Kidney (tissue), 14 donors: Measurements from ENCODE around the gene C22orf39. TPM values are rescaled to one million over a fixed set of nuclear protein-coding genes. Genes with fewer than 3 reads are reported as not detected.
"Not testable (repeated sequence)": the region's sequence is repeated elsewhere in the genome, so short reads cannot be mapped to it uniquely, and the experiment has no call there.

Experiments
- DNase-seq, 5 donors: peaks; one replicate each; pipeline ENCODE4 v3.0.0-alpha.2; 2013 to 2020
- FAIRE-seq: peaks from 2 replicates; lab custom pipeline; 2012; peaks lifted over from hg19 to GRCh38; lab: Jason Lieb, UNC
- H3K27ac ChIP-seq, 2 donors: one replicate each; pipeline ENCODE4 v1.7.0; 2013; ENCODE audit warnings: low read depth in 2 of 2, low read length in 2 of 2, inconsistent platforms in 1 of 2
- H3K27me3 ChIP-seq: one replicate; pipeline ENCODE4 v1.7.1; 2013; ENCODE audit warnings: low read length, inconsistent platforms; ENCODE audit not compliant: control insufficient read depth, insufficient read depth
- H3K36me3 ChIP-seq, 3 donors: one replicate each; pipeline versions ENCODE4 v1.7.0 to v1.7.1; 2013; ENCODE audit warnings: low read length in 3 of 3, control low read depth in 1 of 3, inconsistent platforms in 1 of 3; ENCODE audit not compliant: insufficient read depth in 3 of 3, control insufficient read depth in 2 of 3
- H3K4me1 ChIP-seq, 3 donors: one replicate each; pipeline versions ENCODE4 v1.7.0 to v1.7.1; 2013; ENCODE audit warnings: low read length in 3 of 3, inconsistent platforms in 1 of 3, low read depth in 1 of 3; ENCODE audit not compliant: control insufficient read depth in 2 of 3, insufficient read depth in 2 of 3
- H3K4me3 ChIP-seq, 3 donors: one replicate each; pipeline versions ENCODE4 v1.7.0 to v1.8.1; 2013; ENCODE audit warnings: low read length in 3 of 3, control low read depth in 1 of 3, inconsistent platforms in 1 of 3
- H3K9ac ChIP-seq, 3 donors: one replicate each; pipeline versions ENCODE4 v1.7.0 to v1.7.1; 2013; ENCODE audit warnings: low read length in 3 of 3, control low read depth in 1 of 3, inconsistent platforms in 1 of 3
- H3K9me3 ChIP-seq, 3 donors: one replicate each; pipeline versions ENCODE4 v1.7.0 to v1.7.1; 2013; ENCODE audit warnings: low read length in 3 of 3, control low read depth in 1 of 3, inconsistent platforms in 1 of 3; ENCODE audit not compliant: control insufficient read depth in 2 of 3, insufficient read depth in 1 of 3
- CTCF ChIP-seq: IDR thresholded peaks from 3 replicates; pipeline ENCODE4 v1.5.1; 2012; ENCODE audit warnings: mild to moderate bottlenecking, moderate library complexity, borderline replicate concordance; ENCODE audit not compliant: insufficient read depth; ENCODE audit errors: extremely low read depth
- intact Hi-C: fragments of 100-400 bp; cut with DNase I; formaldehyde crosslinking; loops from one replicate; pipeline ENCODE4 v1.11.1; 2022
- polyA plus RNA-seq: library from polyadenylated mRNA; stranded (reverse); fragments of 350-450 nt; fragmentation: Illumina TruSeq; extraction: RNeasy Lipid Tissue Mini Kit (QIAGEN cat#74804); gene quantifications from one replicate; pipeline ENCODE4 v1.2.3, GENCODE V29; 2014; ENCODE audit warnings: low read depth, low replicate concordance; ENCODE audit not compliant: insufficient read depth
- total RNA-seq: library from RNA; stranded (reverse); fragmentation: NEBNext Ultra II Directional; extraction: Animal tissue kit (Norgen Biotek cat#: 25700); gene quantifications from one replicate; pipeline ENCODE4 v1.2.1, GENCODE V29; 2021
- donor health status: control.
- donor health status: control.
- donor health status: control.
- donor health status: control.
- donor health status: control.
- donor health status: DM: yes; HTN: yes; CAD: no.
- donor health status: Normal renal cell carcinoma (clear cell type).

C22orf39 gene
- total and polyA plus RNA-seq, 2 donors from 2014 or later, result 27.1 to 54.4 TPM

DNA sequence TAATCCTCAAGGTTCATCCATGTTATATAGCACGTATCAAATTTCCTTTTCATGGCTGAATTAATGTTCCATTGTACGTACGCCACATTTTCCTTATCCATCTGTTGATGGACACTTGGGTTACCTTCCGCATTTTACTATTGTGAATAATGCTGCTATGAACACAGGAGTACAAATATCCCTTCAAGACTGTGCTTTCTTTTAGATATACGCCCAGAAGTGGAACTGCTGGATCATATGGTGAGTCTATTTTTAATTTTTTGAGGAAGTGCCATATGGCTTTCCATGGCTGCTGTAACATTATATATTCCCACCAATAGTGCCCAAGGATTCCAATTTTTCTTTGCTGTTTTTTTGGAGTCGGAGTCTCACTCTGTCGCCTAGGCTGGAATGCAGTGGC, 9.2 kb downstream of the C22orf39 start:
- H3K9me3 ChIP-seq, result no peaks in the 10 kb centered on the region
- DNase-seq (no peak), FAIRE-seq (no peak)
- intact Hi-C loops, result no loop called here
- H3K4me3 ChIP-seq, result no peak overlapping the region
- TF ChIP-seq CTCF, result no peak
- H3K27ac ChIP-seq, result no peak overlapping the region
- H3K27me3 ChIP-seq, result no peaks in the 10 kb centered on the region
- H3K9ac ChIP-seq, result no peak overlapping the region
- peaks cover 9 to 12% (median 11%) of the 10 kb centered on the region in 3 donors for H3K36me3 ChIP-seq
- H3K4me1 ChIP-seq, result no peaks in the 10 kb centered on the region

- H3K27ac ChIP-seq, intact Hi-C loops, H3K27me3 ChIP-seq, H3K9me3 ChIP-seq, DNase-seq, H3K9ac ChIP-seq, H3K4me1 ChIP-seq, FAIRE-seq, H3K4me3 ChIP-seq: not testable (repeated sequence)
- H3K36me3 ChIP-seq, result peaks cover 9 to 12% (median 11%) of the 10 kb centered on the region in 3 donors
Observed at GRCh38 chr22:19436444-19437161, 10.9 kb downstream of the C22orf39 start.

DNA sequence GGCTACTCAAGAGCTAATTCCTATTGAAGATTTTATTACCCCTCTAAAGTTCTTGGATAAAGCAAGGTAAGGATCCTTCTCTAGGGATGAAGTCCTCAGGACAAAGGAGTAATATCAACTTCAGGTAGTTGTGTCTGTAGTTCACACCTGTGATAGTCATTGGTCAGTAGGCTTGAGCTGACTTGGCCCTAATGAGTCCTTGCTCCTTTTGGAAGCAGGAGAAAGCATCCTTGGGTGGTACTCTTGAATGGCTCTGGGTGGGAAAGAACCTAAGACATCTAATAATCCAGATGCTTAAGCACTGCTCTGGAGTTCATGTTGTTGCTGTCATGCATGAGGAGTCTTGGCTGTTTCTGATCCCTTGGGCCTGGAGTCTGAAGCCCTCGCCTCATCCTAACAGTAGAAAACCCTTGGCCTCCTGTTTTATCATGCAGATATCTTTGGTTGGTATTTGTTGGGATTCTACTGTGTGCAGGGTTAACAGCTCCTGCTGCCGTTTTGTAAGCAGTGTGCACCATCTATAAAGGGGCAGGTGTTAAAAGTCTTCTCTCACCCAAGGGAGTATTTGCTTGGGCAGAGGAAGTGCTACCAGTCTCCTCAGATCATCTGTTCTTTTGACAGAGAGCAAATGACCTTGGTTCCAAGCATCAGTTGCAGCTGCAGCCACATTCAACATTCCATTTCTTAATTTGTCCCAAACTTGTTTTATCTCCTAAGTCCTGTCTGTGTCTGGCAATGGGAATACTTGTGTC, 12.5 kb downstream of the C22orf39 start:
- no peak overlapping the region for H3K9ac ChIP-seq
- H3K36me3 ChIP-seq, result peaks cover 9 to 12% (median 11%) of the 10 kb centered on the region in 3 donors
- no peak overlapping the region for H3K4me3 ChIP-seq
- H3K27ac ChIP-seq, result no peak overlapping the region
- no peak for DNase-seq
- no peaks in the 10 kb centered on the region for H3K9me3 ChIP-seq
- H3K27me3 ChIP-seq, result no peaks in the 10 kb centered on the region
- no peak for FAIRE-seq
- intact Hi-C loops, result no loop called here
- peaks cover 0 to 9% (median under 1%) of the 10 kb centered on the region in 3 donors for H3K4me1 ChIP-seq
- no peak for TF ChIP-seq CTCF

GRCh38 chr22:19434401-19434800, 13.1 kb downstream of the C22orf39 start:
- Histone ChIP-seq H3K4me1 (peaks cover 0 to 13% (median 6%) of the 10 kb centered on the region in 3 donors), H3K9me3 (no peaks in the 10 kb centered on the region), H3K27ac (no peak overlapping the region), H3K9ac (no peak overlapping the region), H3K36me3 (peaks cover 9 to 12% (median 11%) of the 10 kb centered on the region in 3 donors), H3K27me3 (no peaks in the 10 kb centered on the region), H3K4me3 (no peak overlapping the region)
- TF ChIP-seq CTCF, result no peak
- DNase-seq, result no peak
- intact Hi-C loops, result no loop called here
- FAIRE-seq, result no peak
